LNCaP clone FGC (cell line): ENCODE data around the gene TLE4.
"Not testable (repeated sequence)": the region's sequence is repeated elsewhere in the genome, so short reads cannot be mapped to it uniquely, and the experiment has no call there.

Experiments used
- DNase-seq: peaks from one replicate; pipeline ENCODE4 v3.0.0-alpha.2; 2011; ENCODE audit warnings: low read depth
- H3K4me3 ChIP-seq: 2 replicates; pipeline ENCODE4 v1.5.1; 2011; ENCODE audit warnings: mild to moderate bottlenecking, low read depth, low read length, control low read depth
- CTCF ChIP-seq: IDR thresholded peaks from 2 replicates; pipeline ENCODE4 v1.5.1; 2012; ENCODE audit warnings: mild to moderate bottlenecking; ENCODE audit not compliant: control insufficient read depth, insufficient read depth; ENCODE audit errors: extremely low read depth

Gene TLE4

GRCh38 chr9:79542735-79543620 lies 28.8 kb upstream of the TLE4 start:
- TF ChIP-seq CTCF, result no peak
- DNase-seq, result no peak
- H3K4me3 ChIP-seq, result no peak overlapping the region

GRCh38 chr9:79544375-79544774 lies 27.4 kb upstream of the TLE4 start:
- not testable (repeated sequence) for H3K4me3 ChIP-seq, DNase-seq

- no peak for TF ChIP-seq CTCF
Observed at GRCh38 chr9:79551586-79551985, 20.2 kb upstream of the TLE4 start.

GRCh38 chr9:79551994-79552393 lies 19.8 kb upstream of the TLE4 start:
- TF ChIP-seq CTCF, result no peak
- H3K4me3 ChIP-seq, result no peak overlapping the region
- no peak for DNase-seq

More at GRCh38 chr9:79551586-79551985, 20.2 kb upstream of the TLE4 start:
- H3K4me3 ChIP-seq, result no peak overlapping the region
- no peak for DNase-seq

GRCh38 chr9:79555474-79556089 lies 16.2 kb upstream of the TLE4 start:
- TF ChIP-seq CTCF, result no peak

GRCh38 chr9:79559495-79560181 lies 12.1 kb upstream of the TLE4 start:
- no peak for DNase-seq
- H3K4me3 ChIP-seq, result no peak overlapping the region
- no peak for TF ChIP-seq CTCF

More at GRCh38 chr9:79555474-79556089, 16.2 kb upstream of the TLE4 start:
- no peak for DNase-seq
- no peak overlapping the region for H3K4me3 ChIP-seq

GRCh38 chr9:79562749-79563386 lies 8.9 kb upstream of the TLE4 start:
- no peak for TF ChIP-seq CTCF
- H3K4me3 ChIP-seq, result no peak overlapping the region
- no peak for DNase-seq
